K562 (cell line): ENCODE data around the gene FBXO27. TPM values are rescaled to one million over a fixed set of nuclear protein-coding genes. Genes with fewer than 3 reads are reported as not detected.

ENCODE experiments used
- ARID2 ChIP-seq: fragments of 450-650 bp; IDR thresholded peaks from 2 replicates; pipeline ENCODE4 v1.6.1; 2017; ENCODE audit warnings: antibody characterized with exemption, mild to moderate bottlenecking
- CHD1 ChIP-seq: fragments of 200-600 bp; sonication (generic); IDR thresholded peaks from one replicate; pipeline ENCODE4 v1.6.1; 2012; ENCODE audit warnings: mild to moderate bottlenecking, moderate library complexity, low read length, inconsistent platforms
- DMBX1 ChIP-seq: fragments of 250-450 bp; sonication (Bioruptor Pico); IDR thresholded peaks from 2 replicates; pipeline ENCODE4 v1.8.0; 2022; ENCODE audit warnings: inconsistent platforms, mild to moderate bottlenecking, moderate library complexity, borderline replicate concordance
- GATAD2A ChIP-seq: fragments of 450-650 bp; IDR thresholded peaks from 2 replicates; pipeline ENCODE4 v1.6.1; 2017
- HDAC2 ChIP-seq: fragments of 450-650 bp; IDR thresholded peaks from 2 replicates; pipeline ENCODE4 v1.6.1; 2016; ENCODE audit warnings: mild to moderate bottlenecking
- ILF3 ChIP-seq: fragments of 450-650 bp; IDR thresholded peaks from 2 replicates; pipeline ENCODE4 v1.6.1; 2018; ENCODE audit warnings: antibody characterized with exemption, mild to moderate bottlenecking, moderate library complexity, borderline replicate concordance
- KLF16 ChIP-seq: IDR thresholded peaks from 2 replicates; pipeline ENCODE4 v1.6.1; 2016; ENCODE audit warnings: antibody characterized with exemption
- NFATC3 ChIP-seq: fragments of 450-650 bp; IDR thresholded peaks from 2 replicates; pipeline ENCODE4 v1.6.1; 2017; ENCODE audit warnings: mild to moderate bottlenecking
- NR3C1 ChIP-seq: sonication (generic); formaldehyde crosslinking; IDR thresholded peaks from 2 replicates; pipeline ENCODE4 v1.8.1; 2022; ENCODE audit warnings: missing genetic modification reagents
- PURB ChIP-seq: sonication (generic); formaldehyde crosslinking; IDR thresholded peaks from 2 replicates; pipeline ENCODE4 v1.9.0; 2021; ENCODE audit warnings: low read depth, mild to moderate bottlenecking, missing genetic modification reagents
- SRSF1 ChIP-seq: fragments of 200-400 bp; formaldehyde crosslinking; IDR thresholded peaks from 2 replicates; pipeline ENCODE4 v1.6.1; 2017; ENCODE audit warnings: mild to moderate bottlenecking, low read depth, low read length, moderate library complexity
- SUPT5H ChIP-seq: fragments of 450-650 bp; IDR thresholded peaks from 2 replicates; pipeline ENCODE4 v1.6.1; 2016
- TCFL5 ChIP-seq: fragments of 250-450 bp; sonication (Bioruptor Pico); conservative IDR thresholded peaks from 2 replicates; pipeline ENCODE4 v1.6.1; 2021; ENCODE audit warnings: mild to moderate bottlenecking, moderate library complexity, matching md5 sums
- TEAD1 ChIP-seq, 2 experiments: fragments of 450-650 bp in 1 of 2; sonication (generic) in 1 of 2; formaldehyde crosslinking; IDR thresholded peaks; 2 replicates each; pipeline versions ENCODE4 v1.4.0 to v1.8.0; 2020 to 2022; ENCODE audit warnings: mild to moderate bottlenecking in 2 of 2, missing genetic modification reagents in 1 of 2
- ZNF384 ChIP-seq: IDR thresholded peaks from 2 replicates; pipeline ENCODE4 v1.6.1; 2012; ENCODE audit warnings: low read depth, low read length, improper control_type of control experiment
- ZNF79 ChIP-seq: fragments of 250-450 bp; sonication (Bioruptor Pico); IDR thresholded peaks from 2 replicates; pipeline ENCODE4 v1.4.0; 2020; ENCODE audit warnings: low read depth, mild to moderate bottlenecking, moderate library complexity
- polyA plus RNA-seq, 8 experiments: library from polyadenylated mRNA; depleted of rRNA in 4 of 8; stranded (reverse) in 5 of 8; unstranded in 3 of 8; fragments of >200 nt; fragmentation: Nextera tagmentation in 2 of 8; fragmentation: Illumina TruSeq in 1 of 8; extraction: Ambion mirVana in 2 of 8; extraction: Trizol in 1 of 8; gene quantifications; 2 replicates each; pipeline versions ENCODE4 v1.2.1 to v1.2.3, GENCODE V29; 2011 to 2014; ENCODE audit warnings: inconsistent platforms in 1 of 8, missing spikeins in 1 of 8
- total RNA-seq, 7 experiments: library from RNA; depleted of rRNA in 6 of 7; stranded (reverse); fragments of >200 nt in 6 of 7; fragmentation: Illumina TruSeq in 2 of 7; extraction: Trizol in 2 of 7; gene quantifications; 2 replicates each; pipeline versions ENCODE4 v1.2.1 to v1.2.3, GENCODE V29; 2011 to 2021; ENCODE audit warnings: low replicate concordance in 1 of 7
- TF ChIP-seq, protein P1 (sequence below): sonication (generic); formaldehyde crosslinking; IDR thresholded peaks from 2 replicates; pipeline ENCODE4 v1.8.1; 2023; ENCODE audit warnings: mild to moderate bottlenecking, missing genetic modification reagents, moderate library complexity
- TF ChIP-seq, protein P2 (sequence below): IDR thresholded peaks from 2 replicates; pipeline ENCODE4 v1.6.1; 2012; ENCODE audit warnings: low read depth, low read length, improper control_type of control experiment, borderline replicate concordance
- TF ChIP-seq, protein P3 (sequence below): fragments of 450-650 bp; IDR thresholded peaks from 2 replicates; pipeline ENCODE4 v1.7.1; 2018; ENCODE audit warnings: mild to moderate bottlenecking, low read depth; ENCODE audit not compliant: partially characterized antibody
- TF ChIP-seq, protein P4 (sequence below): fragments of 250-450 bp; sonication (Bioruptor Pico); IDR thresholded peaks from 2 replicates; pipeline ENCODE4 v1.5.0; 2022; ENCODE audit warnings: mild to moderate bottlenecking
- TF ChIP-seq, protein P5 (sequence below): sonication (generic); formaldehyde crosslinking; IDR thresholded peaks from 2 replicates; pipeline ENCODE4 v1.9.0; 2022; ENCODE audit warnings: mild to moderate bottlenecking, missing genetic modification reagents

FBXO27 gene
- total and polyA plus RNA-seq, 9 of the 15 experiments (the other 6 are each of a cell fraction or from before 2014, with no cell fraction given): 1.8 to 11.0 (median 6.3) TPM

DNA sequence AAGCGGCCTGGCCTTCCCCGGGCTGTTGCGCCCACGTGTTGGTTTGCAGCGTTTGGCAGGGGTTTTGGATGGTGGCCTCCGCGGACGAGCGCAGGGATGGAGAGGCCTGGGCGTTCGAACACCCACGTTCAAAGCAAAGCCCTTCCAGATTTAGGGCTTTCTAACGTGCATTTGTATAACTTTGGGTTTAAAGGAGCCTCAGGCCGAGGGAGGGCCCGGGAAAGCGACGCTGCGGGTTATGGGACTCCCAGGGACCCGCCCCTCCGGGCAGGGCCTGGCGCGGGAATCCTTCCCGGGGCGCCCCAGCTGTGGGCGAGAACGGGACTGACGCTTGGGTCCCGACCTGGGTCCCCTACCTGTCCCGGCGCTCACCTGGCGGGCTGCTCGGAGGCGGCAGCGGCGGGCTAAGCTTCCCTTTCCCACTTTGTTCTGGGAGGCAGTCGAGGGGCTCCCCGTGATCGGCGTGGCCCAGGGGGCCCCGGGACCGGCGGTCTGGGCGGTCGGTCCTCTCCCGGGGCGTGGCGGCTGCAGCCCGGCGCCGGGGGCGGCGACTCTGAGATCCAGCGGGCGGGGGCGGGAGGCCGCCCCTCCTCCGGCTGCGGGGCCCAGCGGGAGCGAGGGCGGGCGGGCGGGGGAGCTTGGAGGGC lies 57.0 kb downstream of the FBXO27 start, which contains the start of gene FBXO17 (continued):
- TF ChIP-seq, protein P1, sequence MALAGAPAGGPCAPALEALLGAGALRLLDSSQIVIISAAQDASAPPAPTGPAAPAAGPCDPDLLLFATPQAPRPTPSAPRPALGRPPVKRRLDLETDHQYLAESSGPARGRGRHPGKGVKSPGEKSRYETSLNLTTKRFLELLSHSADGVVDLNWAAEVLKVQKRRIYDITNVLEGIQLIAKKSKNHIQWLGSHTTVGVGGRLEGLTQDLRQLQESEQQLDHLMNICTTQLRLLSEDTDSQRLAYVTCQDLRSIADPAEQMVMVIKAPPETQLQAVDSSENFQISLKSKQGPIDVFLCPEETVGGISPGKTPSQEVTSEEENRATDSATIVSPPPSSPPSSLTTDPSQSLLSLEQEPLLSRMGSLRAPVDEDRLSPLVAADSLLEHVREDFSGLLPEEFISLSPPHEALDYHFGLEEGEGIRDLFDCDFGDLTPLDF (CRISPR knock-in tag): no peak
- TF ChIP-seq KLF16 (no peak), ZNF79 (no peak), ZNF384 (no peak), PURB (CRISPR knock-in tag) (no peak), TEAD1 (CRISPR knock-in tag; IDR thresholded peaks at IDR 0.05) (no peak), SRSF1 (no peak), ARID2 (no peak), CHD1 (no peak), DMBX1 (peak; percentile 25; the same call in 1 of the 2 replicates), NFATC3 (no peak), SUPT5H (peak; percentile 45; the same call in 1 of the 2 replicates), GATAD2A (no peak; the same call in 1 of the 2 replicates), ILF3 (no peak), HDAC2 (peak; percentile 64; the same call in 1 of the 2 replicates), TCFL5 (CRISPR knock-in tag) (no peak), NR3C1 (0 out of 2 replicates have a peak, but pooled peaks have one; percentile 48)
- TF ChIP-seq, protein P2, sequence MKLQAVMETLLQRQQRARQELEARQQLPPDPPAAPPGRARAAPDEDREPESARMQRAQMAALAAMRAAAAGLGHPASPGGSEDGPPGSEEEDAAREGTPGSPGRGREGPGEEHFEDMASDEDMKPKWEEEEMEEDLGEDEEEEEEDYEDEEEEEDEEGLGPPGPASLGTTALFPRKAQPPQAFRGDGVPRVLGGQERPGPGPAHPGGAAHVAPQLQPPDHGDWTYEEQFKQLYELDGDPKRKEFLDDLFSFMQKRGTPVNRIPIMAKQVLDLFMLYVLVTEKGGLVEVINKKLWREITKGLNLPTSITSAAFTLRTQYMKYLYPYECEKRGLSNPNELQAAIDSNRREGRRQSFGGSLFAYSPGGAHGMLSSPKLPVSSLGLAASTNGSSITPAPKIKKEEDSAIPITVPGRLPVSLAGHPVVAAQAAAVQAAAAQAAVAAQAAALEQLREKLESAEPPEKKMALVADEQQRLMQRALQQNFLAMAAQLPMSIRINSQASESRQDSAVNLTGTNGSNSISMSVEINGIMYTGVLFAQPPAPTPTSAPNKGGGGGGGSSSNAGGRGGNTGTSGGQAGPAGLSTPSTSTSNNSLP: no peak
- TF ChIP-seq, protein P3, sequence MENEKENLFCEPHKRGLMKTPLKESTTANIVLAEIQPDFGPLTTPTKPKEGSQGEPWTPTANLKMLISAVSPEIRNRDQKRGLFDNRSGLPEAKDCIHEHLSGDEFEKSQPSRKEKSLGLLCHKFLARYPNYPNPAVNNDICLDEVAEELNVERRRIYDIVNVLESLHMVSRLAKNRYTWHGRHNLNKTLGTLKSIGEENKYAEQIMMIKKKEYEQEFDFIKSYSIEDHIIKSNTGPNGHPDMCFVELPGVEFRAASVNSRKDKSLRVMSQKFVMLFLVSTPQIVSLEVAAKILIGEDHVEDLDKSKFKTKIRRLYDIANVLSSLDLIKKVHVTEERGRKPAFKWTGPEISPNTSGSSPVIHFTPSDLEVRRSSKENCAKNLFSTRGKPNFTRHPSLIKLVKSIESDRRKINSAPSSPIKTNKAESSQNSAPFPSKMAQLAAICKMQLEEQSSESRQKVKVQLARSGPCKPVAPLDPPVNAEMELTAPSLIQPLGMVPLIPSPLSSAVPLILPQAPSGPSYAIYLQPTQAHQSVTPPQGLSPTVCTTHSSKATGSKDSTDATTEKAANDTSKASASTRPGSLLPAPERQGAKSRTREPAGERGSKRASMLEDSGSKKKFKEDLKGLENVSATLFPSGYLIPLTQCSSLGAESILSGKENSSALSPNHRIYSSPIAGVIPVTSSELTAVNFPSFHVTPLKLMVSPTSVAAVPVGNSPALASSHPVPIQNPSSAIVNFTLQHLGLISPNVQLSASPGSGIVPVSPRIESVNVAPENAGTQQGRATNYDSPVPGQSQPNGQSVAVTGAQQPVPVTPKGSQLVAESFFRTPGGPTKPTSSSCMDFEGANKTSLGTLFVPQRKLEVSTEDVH: peak; percentile 77
- TF ChIP-seq, protein P4, sequence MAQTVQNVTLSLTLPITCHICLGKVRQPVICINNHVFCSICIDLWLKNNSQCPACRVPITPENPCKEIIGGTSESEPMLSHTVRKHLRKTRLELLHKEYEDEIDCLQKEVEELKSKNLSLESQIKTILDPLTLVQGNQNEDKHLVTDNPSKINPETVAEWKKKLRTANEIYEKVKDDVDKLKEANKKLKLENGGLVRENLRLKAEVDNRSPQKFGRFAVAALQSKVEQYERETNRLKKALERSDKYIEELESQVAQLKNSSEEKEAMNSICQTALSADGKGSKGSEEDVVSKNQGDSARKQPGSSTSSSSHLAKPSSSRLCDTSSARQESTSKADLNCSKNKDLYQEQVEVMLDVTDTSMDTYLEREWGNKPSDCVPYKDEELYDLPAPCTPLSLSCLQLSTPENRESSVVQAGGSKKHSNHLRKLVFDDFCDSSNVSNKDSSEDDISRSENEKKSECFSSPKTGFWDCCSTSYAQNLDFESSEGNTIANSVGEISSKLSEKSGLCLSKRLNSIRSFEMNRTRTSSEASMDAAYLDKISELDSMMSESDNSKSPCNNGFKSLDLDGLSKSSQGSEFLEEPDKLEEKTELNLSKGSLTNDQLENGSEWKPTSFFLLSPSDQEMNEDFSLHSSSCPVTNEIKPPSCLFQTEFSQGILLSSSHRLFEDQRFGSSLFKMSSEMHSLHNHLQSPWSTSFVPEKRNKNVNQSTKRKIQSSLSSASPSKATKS: no peak
- TF ChIP-seq, protein P5, sequence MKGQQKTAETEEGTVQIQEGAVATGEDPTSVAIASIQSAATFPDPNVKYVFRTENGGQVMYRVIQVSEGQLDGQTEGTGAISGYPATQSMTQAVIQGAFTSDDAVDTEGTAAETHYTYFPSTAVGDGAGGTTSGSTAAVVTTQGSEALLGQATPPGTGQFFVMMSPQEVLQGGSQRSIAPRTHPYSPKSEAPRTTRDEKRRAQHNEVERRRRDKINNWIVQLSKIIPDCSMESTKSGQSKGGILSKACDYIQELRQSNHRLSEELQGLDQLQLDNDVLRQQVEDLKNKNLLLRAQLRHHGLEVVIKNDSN (CRISPR knock-in tag): peak; percentile 63
